HG02588 (cell line): ENCODE results near the gene TXNDC12.
A peak's percentile ranks its signal among the peaks of the same experiment; 100 is the strongest.
"Not testable (repeated sequence)": the region's sequence is repeated elsewhere in the genome, so short reads cannot be mapped to it uniquely, and the experiment has no call there.

Source experiments
- ATAC-seq: cut with Tn5 transposase; IDR thresholded peaks from one replicate; pipeline ENCODE4 v1.9.1; 2021; ENCODE audit warnings: mild to moderate bottlenecking, moderate library complexity; ENCODE audit not compliant: unreplicated experiment

Gene TXNDC12

GRCh38 chr1:52049337-52049736 lies 5.7 kb downstream of the TXNDC12 start:
- ATAC-seq = not testable (repeated sequence)

DNA sequence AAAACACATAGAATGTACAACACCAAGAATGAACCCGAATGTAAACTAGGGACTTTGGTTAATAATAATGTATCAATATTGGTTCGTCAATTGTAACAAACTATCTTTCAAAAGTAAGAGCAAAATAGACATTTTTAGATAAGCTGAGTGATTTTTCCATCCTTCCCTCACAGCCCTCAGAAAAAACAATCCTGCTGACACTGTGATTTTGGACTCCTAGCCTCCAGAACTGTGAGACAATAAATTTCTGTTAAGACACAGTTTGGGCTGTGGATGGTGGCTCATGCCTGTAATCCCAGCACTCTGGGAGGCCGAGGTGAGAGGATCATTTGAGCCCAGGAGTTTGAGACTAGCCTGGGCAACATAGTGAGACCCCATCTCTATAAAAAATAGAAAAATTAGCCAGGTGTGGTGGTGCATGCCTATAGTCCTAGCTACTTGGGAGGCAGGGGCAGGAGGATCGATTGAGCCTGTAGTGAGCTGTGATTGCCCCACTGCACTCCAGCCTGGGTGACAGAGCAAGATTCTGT lies 9.3 kb downstream of the TXNDC12 start:
- not testable (repeated sequence) for ATAC-seq

DNA sequence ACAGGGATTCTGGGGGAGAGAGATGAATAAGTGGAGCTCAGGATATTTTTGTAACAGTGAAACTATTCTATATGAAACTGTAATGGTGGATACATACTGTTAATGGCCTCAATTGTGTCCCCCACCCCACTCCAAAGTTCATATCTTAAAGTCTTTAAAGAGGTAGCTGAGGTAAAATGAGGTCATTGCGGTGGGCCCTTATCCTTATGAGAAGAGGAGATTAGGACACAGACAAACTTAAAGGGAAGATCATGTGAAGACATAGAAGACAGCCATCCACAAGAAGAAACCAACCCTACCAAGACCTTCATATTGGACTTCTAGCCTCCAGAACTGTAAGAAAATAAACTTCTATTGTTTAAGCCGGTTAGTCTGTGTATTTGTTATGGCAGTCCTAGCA lies 9.8 kb downstream of the TXNDC12 start:
- no peak for ATAC-seq

DNA sequence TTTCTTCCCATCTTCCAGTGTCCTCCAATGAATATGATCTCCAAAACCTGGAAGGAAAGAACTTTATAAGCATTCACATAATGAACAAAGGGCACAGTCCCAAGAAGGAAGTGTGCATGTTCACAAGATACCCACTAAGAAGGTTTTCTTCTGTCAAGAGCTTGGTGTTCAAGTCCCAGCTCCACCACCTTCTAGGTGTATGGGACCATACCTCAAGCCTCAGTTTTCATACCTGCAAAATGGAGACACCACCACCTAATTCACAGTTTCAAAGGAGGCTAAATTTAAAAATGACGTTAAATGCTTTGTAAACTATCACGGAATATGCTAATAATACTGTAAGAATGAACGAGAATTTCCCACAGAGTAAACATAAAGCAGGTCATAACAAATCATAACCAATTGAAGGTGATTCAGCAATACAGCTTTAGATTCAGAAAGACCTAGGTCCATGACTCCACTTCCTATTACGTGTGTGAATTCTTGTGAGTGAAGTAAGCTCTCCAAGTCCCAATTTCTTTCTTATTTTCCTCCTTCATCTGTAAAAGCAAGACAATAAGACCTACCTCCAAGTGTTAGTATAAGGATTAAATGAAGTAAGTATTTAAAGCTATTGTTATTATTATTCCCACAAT lies 13.3 kb downstream of the TXNDC12 start:
- no peak for ATAC-seq

GRCh38 chr1:52037909-52038308 lies 17.1 kb downstream of the TXNDC12 start:
- ATAC-seq = no peak

GRCh38 chr1:52037402-52037814 lies 17.6 kb downstream of the TXNDC12 start:
- no peak for ATAC-seq

- no peak for ATAC-seq
Measured at GRCh38 chr1:52034050-52034384, 21.0 kb downstream of the TXNDC12 start.

GRCh38 chr1:52033190-52034049 lies 21.6 kb downstream of the TXNDC12 start, which contains the start of gene KTI12:
TSS of gene KTI12 (minus strand) at chr1:52033810. CDS start at chr1:52033761, 49 bp downstream.
- ATAC-seq = peak; percentile 79

DNA sequence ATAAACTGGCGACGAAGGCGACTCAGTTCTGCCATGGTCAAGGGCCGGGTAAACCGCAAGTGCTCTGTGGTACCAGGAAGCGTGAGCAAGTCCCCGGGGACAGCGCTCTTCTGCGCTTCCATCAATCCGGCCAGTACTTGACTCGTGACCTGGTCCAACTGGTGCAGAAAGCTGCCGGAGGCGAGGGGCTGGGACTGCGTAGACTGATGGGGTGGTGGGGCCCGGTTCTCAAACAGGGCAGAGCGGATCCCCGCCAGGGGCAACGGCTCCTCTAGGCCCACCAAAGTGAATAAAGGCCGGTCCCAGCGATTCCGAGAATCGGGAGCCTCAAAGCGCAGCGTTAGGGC lies 22.2 kb downstream of the TXNDC12 start:
- ATAC-seq = peak; percentile 40

DNA sequence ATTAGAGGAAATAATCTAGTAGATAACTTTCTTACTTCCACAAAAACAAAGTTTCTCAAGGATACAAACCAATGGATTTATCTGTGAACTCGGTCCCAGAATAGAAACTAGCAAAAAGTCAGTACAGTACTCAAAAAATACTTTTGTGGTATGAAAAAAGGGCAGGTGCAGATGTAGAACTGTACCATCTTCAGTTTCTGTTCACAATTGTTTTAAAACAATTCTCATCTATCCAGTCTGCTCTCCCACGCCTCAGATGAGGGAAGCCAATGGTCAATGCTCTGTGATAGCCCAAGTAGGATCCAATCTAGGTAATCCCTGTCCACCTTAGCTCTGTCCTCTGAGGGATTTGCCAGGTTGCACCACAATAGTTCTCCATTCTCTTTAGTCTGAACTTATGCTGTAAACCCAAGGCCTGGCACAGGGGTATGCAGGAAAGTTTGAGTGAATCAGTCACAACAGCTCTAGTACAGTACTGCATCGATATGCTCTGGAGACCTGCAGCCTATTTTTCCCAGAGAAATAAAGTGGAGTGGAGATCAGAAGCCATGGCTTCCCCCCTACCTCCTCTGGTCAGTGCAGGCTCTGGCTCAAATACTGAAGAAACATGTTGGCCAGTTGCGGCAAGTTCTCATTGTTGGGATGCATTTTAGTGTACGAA lies 22.7 kb downstream of the TXNDC12 start:
- ATAC-seq = peak; percentile 43

- not testable (repeated sequence) for ATAC-seq
Measured at GRCh38 chr1:52028839-52029238, 26.2 kb downstream of the TXNDC12 start.

DNA sequence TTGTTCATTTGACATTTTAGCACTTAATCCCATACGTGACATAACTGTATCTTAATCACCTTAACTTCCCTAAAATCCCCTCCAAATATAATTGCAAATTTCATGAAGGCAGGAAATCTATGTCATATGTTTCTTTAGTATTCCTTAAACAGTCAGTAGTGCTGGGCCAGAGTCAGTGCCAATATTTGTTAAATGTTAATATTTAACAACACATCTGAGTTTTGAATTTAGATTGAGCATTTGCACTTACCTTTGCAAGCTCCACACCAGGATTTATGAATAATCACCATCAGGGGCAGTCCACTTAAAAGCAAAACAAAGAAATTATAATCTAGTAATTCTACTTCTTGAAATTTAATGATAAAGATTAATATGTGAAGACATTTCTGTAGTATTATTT lies 26.7 kb downstream of the TXNDC12 start:
- no peak for ATAC-seq

GRCh38 chr1:52026278-52026677 lies 28.7 kb downstream of the TXNDC12 start:
- no peak for ATAC-seq

GRCh38 chr1:52022133-52022532 lies 32.9 kb downstream of the TXNDC12 start:
- no peak for ATAC-seq

- no peak for ATAC-seq
Measured at GRCh38 chr1:52008071-52008809, 46.8 kb downstream of the TXNDC12 start.

- ATAC-seq = no peak
Measured at GRCh38 chr1:52007215-52008002, 47.6 kb downstream of the TXNDC12 start.

GRCh38 chr1:52006081-52006553 lies 48.9 kb downstream of the TXNDC12 start:
- ATAC-seq = not testable (repeated sequence)

DNA sequence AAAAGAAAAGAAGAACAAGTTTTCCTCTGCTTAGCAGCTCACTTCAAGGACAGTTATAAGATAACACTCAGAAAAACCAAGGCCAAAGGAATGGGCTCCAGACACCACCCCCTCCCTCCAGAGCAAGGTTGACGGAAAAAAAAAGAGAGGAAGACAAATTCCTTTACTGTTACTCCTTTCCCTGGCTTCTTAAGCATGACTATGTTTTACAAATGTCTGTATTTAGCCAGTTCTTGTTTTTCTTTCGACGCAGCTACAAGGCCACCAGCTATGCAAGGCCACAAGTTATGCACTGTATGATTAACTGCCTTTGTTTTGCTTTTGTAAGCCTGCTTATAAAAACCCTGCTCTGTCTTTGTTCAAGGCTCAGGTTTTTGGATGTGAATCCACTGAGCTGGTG lies 49.4 kb downstream of the TXNDC12 start:
- not testable (repeated sequence) for ATAC-seq

GRCh38 chr1:52003877-52004276 lies 51.1 kb downstream of the TXNDC12 start:
- no peak for ATAC-seq
